Pulmonary artery endothelial cell (primary cell): ENCODE results near the gene NUDT13. TPM values are rescaled to one million over a fixed set of nuclear protein-coding genes. Genes with fewer than 3 reads are reported as not detected.
"Not testable (repeated sequence)": the region's sequence is repeated elsewhere in the genome, so short reads cannot be mapped to it uniquely, and the experiment has no call there.

Experiments
- DNase-seq: peaks from one replicate; pipeline ENCODE4 v3.0.0-alpha.2; 2011; ENCODE audit warnings: low read depth, low spot score
- total RNA-seq: library from RNA; depleted of rRNA; stranded (reverse); fragments of >200 nt; gene quantifications from 2 replicates; pipeline ENCODE4 v1.2.3, GENCODE V29; 2014

The NUDT13 gene
- total RNA-seq, 1 donor from 2014 or later, result 1.3 TPM

DNA sequence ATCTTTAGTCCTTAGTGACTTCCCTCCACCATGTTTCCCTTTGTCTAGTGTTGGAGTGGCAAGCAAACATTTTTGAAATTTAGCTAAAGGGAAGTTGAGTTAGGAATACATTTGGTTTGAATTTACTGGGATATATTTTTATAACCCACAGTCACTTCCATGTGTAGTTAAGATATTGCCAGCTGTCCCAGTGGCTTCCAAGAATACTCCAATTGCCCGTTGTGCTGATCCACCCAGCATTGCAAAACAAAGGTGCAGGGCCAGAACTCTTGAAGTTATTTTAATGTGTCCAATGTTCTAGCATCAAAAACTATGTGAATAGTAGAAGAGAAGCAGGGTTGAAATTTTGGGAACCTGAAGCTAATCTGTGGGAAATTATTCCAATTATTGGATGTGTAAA lies 11.1 kb upstream of the NUDT13 start:
- DNase-seq, result no peak

DNA sequence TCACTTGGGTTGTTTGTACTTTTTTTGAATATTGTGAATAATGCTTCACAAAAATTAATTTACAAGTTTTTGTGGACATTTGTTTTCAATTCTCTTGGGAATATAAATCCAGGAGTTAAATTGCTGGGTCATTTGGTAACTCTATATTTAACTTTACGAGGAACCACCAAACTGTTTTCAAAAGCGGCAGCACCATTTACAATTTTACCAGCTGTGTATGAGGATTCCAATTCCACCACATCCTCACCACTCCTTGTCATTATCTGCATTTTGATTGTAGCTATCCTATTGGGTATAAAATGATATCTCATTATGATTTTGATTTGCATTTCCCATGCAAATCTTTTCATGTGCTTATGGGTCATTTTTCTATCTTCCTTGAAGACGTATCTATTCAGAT lies 4.0 kb upstream of the NUDT13 start:
- DNase-seq, result no peak

DNA sequence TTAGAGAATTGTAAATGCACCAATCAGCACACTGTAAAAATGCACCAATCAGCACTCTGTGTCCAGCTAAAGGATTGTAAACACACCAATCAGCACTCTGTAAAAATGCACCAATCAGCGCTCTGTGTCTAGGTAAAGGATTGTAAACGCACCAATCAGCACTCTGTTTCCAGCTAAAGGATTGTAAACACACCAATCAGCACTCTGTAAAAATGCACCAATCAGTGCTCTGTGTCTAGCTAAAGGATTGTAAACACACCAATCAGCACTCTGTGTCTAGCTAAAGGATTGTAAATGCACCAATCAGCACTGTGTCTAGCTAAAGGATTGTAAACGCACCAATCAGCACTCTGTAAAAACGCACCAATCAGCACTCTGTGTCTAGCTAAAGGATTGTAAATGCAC lies 1.0 kb upstream of the NUDT13 start:
- DNase-seq, result not testable (repeated sequence)

DNA sequence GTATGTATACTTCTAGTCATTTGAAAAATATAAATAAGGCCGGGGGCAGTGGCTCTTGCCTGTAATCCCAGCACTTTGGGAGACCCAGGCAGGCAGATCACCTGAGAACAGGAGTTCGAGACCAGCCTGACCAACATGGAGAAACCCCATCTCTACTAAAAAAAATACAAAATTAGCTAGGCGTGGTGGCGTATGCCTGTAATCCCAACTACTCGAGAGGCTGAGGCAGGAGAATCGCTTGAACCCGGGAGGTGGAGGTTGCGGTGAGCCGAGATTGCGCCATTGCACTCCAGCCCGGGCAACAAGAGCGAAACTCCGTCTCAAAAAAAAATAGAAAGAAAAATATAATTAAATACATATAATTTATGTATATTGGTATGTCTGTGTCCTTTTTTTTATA lies 1.8 kb downstream of the NUDT13 start:
- not testable (repeated sequence) for DNase-seq

DNA sequence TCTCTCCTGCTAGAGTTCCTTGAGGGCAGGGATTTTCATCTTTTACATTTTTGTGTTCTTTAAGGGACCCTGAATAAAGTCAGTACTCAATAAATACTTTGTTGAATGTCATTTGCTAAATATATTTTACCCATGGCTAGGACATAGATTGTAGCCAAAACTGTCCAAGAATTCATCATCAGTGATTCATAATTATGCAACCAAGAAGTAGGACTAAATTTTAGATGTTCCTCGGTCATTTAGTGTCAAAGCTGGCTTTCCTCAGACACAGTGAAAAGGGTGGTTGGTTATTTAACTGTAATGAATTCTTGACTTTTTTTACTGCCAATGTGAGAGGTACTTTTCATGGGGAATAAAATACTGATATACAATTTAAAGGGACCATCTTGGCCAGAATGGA lies 3.3 kb downstream of the NUDT13 start:
- no peak for DNase-seq

DNA sequence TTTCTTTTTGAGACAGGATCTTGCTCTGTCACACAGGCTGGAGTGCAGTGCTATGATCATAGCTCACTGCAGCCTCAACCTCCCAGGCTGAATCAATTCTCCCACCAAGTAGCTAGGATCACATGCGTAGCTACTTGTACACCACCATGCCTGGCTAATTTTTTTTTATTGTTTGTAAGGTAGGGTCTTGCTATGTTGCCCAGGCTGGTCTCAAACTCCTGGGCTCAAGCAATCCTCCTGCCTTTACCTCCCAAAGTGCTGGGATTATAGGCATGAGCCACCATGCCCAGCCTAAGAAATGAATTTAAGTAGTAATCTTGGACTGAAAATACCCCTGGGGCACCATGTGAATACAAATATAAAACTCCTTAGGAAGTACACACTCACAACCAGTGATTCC lies 5.8 kb downstream of the NUDT13 start:
- no peak for DNase-seq

DNA sequence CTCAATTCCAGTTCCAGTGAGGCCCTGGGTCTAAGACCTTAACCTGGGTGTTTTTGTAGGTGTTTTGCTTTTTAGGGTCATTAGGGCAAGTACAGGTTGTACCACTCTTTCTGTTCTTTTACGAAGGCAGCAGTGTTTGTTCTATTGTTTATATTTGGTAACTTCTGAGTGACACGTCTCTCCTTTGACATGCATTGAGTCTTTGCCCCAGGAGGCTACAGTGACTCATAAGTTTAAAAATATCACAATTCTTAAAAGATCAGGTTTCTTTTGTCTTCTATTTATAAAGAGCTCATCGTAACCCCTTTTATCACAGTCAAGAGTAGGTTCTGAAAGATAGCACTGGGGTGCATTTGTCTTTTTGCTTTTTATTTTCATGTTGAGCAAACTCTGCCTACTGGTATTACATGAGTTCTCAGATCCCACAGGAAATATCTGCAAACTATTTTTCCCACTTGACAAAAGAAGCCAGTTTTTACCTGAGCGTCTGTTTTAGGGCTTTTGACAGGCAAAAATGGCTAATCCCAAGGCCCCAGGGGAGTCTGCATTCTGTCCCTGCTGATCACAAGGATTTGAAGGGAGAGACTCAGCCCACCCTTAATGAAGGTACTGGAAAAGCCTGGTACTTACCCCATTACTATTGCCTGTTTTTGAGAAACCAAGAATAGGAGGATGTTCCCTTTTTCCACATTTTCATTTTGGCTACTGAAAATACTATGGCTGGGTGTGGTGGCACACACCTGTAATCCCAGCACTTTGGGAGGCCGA lies 7.9 kb downstream of the NUDT13 start:
- no peak for DNase-seq

DNA sequence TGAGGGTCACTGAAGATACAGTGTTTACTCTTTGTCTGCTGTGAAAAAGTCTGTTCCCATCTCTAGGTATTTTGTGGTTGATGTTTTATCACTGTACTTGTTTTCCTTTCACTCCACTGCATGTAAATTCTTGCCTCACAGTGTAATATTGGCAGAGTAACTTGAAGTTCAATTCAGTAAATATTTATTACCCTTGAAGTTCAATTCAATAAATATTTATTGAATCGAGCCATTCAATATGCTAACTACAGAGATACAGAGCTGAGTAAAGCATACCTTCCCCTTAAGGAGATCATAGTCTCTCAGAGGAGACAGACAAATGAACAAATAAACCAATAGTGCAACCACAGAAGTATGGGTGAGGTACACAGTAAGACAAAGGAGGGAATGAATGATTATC lies 9.2 kb downstream of the NUDT13 start:
- DNase-seq, result no peak

DNA sequence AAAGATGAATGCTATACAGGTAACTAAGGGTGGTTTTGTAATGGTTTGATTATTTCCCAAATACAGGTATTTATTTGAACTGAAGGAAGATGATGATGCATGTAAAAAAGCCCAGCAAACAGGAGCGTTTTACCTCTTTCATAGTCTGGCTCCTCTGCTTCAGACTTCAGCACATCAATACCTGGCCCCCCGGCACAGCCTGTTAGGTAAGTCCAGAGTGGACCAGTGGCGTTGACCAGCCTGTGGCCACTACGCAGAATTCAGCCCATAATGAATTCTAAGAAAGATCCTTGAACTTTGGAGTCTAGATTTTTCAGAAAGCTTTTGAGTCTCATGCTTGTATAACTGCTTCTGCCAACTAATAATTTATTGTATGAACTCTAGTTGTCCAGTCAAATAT lies 9.7 kb downstream of the NUDT13 start:
- no peak for DNase-seq

DNA sequence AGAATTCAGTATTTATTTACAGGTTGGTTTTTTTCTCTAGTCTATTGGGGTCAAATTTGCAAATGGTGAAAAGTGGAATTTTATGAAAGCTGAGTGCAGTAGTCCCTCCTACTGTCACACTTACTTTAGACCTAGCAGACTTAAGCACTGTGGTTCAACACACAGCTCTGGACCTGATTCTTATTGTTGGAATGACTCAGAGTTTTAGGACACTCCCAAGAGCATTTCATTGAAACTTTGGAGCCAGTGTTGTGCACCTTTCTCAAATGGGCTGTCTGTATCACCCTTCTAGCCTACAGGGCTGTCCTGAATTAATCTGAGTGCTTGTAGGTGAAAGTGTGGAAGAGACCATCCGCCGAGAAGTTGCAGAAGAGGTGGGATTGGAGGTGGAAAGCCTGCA lies 16.1 kb downstream of the NUDT13 start:
- no peak for DNase-seq

DNA sequence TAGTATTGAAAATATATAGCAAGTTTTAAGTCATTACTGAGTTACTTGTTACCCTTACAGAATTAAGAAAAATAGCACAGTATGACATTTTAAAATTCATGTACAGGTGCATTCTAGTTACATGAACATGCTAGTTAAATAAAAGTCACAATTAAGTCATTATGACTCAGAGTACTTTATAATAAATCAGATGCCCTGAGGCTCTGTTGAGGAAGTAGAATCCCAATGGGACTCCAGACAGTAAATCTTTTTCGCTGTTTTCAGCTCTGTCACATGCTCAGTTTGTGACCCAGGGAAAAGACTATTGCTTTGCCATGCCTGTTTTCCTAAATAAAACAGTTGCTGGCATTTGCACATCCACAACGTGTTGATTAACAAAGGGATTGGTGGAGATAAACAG lies 21.0 kb downstream of the NUDT13 start:
- no peak for DNase-seq

DNA sequence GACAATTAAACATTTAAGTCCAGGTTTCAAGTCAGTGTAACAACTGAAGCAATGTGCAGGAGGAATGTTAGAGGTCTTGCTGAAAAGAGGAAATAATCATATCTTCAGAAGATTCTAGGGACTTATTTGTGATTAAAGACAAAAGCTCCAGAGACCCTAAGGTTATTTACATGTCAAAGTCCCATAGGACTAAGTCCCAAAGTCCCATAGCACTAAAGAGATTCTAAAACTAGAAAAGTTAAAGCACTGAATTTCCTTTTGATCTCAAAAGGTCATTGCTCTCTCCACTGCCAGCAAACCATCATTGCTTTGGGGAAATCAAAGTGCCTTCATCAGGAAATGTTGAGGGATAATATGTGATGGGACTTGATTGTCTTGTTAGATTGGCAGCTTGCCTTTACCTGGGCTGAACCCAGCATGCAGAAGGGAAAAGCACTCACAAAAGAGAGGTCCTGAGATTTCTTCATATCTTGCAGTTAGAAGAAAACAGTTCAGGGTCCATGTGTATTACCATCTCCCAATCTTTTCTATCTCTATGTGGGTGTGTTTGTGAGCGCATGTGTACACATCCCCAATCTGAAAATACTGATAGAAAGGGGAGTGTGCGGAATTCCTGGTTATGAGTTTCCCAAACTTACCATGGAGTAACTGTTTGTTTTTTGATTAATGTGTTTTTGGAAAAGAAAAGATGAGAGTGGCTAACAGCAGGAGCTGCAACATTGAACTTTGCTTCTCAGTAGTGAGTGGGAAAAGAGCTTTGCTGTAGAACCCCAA lies 21.8 kb downstream of the NUDT13 start:
- no peak for DNase-seq

DNA sequence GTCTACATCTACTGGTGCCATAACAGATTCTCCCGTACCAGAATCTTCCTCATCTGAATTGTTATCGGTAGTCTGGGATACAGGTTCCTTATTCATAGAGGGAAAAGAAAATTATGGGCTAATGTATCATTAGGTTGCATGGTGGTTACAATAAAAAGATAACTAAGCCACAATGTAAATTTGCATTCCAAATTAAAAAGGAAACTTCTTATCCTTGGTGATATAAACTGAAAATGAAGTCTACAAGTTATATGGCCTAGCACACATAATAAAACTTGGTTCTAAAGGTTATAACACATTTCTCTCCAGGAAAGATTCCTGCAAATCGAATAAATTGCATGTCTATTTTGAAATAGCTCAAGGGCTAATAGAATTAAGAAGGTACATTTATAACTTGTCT lies 24.5 kb downstream of the NUDT13 start:
- no peak for DNase-seq

DNA sequence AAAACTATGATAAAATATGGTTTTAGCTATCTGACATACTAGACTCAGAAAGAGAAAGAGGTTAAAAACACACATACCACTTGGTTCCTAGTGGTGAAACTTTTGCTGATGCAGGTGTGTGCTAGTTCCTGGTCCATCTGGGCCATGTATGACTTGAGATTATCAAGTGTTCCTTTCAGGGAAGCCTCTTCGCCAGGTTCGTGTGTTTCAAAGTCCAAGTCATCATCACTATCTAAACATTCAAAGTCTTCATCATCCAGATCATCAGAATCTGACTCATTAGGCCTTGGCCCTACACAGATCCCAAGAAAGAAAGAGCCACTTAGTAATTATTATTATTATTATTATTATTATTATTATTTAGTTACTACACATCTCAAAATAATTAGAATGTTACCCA lies 26.4 kb downstream of the NUDT13 start:
- no peak for DNase-seq

DNA sequence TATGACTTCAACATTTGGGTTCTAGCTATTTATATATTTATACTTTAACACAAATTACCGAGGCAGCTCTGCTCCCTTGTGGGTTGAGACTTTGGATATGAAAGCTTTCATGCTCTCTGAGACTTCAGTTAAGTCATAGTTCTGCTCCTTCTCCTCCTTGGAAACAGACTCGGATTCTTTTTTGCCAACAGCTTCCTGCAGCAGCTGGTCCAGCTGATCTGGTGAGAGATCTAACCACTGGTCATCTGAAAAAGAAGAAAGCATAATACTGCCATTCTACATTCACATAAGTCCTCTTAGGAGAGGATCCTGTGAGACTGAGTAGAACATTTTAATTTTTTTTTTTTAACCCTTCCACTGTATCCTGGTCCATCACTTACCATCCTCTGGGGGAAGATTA lies 29.0 kb downstream of the NUDT13 start:
- no peak for DNase-seq

DNA sequence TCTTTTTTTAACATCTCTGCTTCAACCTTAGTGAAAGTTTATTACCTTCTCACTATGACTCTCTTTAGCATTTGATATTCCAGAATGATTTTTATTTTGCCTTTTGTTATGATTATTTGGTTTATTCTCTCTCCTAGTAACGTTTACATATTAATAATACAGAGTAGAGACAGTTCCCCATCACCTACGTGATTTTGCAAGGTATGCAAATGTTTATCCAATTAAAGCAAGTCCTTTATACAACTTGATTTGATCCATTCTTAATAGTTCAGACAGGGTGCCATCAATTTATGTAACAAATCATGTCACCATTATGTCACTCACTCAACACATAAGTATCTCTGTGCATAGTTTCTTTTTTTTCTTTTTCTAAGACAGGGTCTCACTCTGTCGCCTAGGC lies 31.3 kb downstream of the NUDT13 start:
- DNase-seq, result no peak

DNA sequence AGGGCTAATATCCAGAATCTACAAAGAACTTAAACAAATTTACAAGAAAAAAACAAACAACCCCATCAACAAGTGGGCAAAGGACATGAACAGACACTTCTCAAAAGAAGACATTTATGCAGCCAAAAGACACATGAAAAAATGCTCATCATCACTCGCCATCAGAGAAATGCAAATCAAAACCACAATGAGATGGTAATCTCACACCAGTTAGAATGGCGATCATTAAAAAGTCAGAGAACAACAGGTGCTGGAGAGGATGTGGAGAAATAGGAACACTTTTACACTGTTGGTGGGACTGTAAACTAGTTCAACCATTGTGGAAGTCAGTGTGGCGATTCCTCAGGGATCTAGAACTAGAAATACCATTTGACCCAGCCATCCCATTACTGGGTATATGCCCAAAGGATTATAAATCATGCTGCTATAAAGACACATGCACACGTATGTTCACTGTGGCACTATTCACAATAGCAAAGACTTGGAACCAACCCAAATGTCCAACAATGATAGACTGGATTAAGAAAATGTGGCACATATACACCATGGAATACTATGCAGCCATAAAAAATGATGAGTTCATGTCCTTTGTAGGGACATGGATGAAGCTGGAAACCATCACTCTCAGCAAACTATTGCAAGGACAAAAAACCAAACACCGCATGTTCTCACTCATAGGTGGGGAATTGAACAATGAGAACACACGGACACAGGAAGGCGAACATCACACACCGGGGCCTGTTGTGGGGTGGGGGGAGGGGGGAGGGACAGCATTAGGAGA lies 40.6 kb downstream of the NUDT13 start:
- not testable (repeated sequence) for DNase-seq

DNA sequence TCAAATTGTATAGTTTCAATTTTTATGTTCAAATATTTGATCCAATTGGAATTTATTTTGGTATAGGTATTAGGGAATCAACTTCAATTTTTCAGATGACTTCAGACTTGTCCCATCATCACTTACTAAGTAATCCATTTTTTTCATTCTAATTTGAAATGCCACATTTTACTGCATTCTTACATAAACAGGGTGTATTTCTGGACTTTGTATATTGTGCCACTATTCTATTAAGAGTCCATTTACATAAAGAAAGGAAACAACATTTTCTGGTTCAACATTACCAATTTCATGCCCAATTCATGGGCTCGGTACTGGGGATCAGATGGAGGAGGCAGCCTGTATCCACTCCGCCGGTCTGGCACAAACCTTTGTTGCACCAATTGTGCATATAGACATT lies 41.8 kb downstream of the NUDT13 start:
- no peak for DNase-seq

DNA sequence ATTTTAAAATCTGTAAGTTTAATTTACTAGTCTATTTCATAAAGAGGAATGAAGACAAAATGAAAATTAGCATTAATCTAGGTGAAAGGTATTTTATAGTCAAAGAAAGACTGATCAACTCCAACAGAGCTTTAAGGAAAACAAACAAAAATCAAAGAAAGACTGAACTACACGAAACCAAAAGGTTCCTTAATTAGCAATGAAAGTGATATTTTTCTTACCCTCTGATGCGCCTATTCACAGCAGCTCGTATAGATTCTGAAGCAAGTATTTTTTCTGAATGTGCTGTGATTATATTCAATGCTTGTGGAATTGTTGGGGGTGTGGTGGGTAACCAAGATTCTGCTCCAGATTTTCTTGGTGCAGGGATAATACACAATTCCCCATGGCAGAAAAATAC lies 45.8 kb downstream of the NUDT13 start:
- no peak for DNase-seq

DNA sequence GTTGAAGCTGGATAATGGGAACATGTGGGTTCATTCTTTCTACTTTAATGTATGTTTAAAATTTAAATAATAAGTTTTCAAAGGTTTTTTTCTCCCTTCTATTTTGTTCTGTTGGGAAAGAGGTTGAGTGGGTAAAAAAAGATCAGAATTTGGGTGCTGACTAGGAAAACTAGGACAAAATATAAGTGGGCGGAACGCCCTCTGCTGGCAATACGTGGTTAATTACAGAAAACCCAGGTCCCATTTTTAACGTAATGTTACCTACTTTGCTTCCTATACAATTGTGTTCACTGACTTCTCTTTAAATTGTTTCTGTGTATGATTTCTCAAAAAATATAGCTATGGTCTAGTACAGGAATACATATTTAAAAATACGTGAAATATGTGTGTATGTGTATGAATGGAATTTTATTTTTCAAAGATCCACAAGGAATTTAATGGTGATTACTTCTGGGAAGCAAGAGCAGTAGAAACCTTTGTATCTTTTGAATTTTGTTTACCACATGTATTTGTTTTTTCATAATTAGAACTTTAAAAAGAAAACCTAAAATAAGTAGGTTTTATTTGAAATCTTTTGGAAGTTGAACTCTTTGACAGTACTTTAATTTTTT lies 48.9 kb downstream of the NUDT13 start:
- DNase-seq, result no peak

DNA sequence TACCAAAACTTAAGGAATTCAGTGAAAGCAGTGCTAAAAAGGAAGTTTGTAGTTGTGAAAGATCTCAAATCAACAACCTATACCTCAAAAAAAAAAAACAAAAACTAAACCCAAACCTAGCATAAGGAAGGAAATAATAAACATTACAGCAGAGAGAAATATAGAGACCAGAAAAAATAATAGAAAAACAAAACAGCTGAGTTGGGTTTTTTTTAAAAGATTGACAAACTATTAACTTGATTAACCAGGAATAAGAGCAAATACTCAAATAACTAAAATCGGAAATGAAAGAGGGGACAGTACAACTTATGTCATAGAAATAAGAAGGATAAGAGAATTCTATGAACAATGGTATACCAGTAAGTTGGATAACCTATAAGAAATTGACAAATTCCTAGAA lies 50.8 kb downstream of the NUDT13 start:
- DNase-seq, result no peak

DNA sequence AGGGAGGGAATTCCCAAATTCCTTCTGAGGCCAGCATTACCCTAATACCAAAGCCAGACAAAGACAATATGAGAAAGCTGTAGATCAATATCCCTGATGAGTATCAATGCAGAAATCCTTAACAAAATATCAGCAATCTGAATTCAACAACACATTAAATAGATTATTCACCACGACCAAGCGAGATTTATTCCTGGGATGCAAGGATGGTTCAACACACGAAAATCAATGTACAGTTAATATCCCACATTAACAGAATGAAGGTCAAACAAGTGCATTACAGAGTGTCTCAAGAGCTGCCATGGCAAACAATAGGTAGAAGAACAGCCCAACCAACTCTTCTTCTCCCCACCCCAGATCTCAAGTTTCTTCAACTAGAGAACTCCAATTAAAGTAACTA lies 51.4 kb downstream of the NUDT13 start:
- no peak for DNase-seq
